SK-N-SH treated with all-trans-retinoic acid at 6 μM for 48 hours (cell line): ENCODE results near the gene ENGASE.
A peak's percentile ranks its signal among the peaks of the same experiment; 100 is the strongest.

Experiments used
- ATAC-seq: fragments of 200-7000 bp; cut with Tn5 transposase; 3 replicates; pipeline ENCODE4 v1.9.1; 2020; ENCODE audit warnings: mild to moderate bottlenecking, moderate library complexity
- BACH2 ChIP-seq: fragments of 250-450 bp; sonication (Bioruptor Pico); IDR thresholded peaks from 2 replicates; pipeline ENCODE4 v1.9.0; 2021; ENCODE audit warnings: mild to moderate bottlenecking, borderline replicate concordance
- CREB5 ChIP-seq: fragments of 250-450 bp; sonication (Bioruptor Pico); IDR thresholded peaks from 2 replicates; pipeline ENCODE4 v1.5.1; 2020; ENCODE audit warnings: low read depth, mild to moderate bottlenecking, moderate library complexity
- CSDC2 ChIP-seq: fragments of 250-450 bp; sonication (Bioruptor Pico); IDR thresholded peaks from 2 replicates; pipeline ENCODE4 v1.5.0; 2020; ENCODE audit warnings: mild to moderate bottlenecking, moderate library complexity
- CSRNP3 ChIP-seq: fragments of 250-450 bp; sonication (Bioruptor Pico); IDR thresholded peaks from 2 replicates; pipeline ENCODE4 v1.5.1; 2021; ENCODE audit warnings: mild to moderate bottlenecking, moderate library complexity
- ESRRG ChIP-seq: fragments of 250-450 bp; sonication (Bioruptor Pico); IDR thresholded peaks from 2 replicates; pipeline ENCODE4 v1.6.1; 2021; ENCODE audit warnings: mild to moderate bottlenecking
- GLIS3 ChIP-seq: fragments of 250-450 bp; sonication (Bioruptor Pico); IDR thresholded peaks from 2 replicates; pipeline ENCODE4 v1.5.0; 2020; ENCODE audit warnings: mild to moderate bottlenecking, moderate library complexity
- ISL1 ChIP-seq: fragments of 250-450 bp; sonication (Bioruptor Pico); IDR thresholded peaks from 2 replicates; pipeline ENCODE4 v2.1.2; 2022; ENCODE audit warnings: mild to moderate bottlenecking, moderate library complexity
- OSR1 ChIP-seq: fragments of 250-450 bp; sonication (Bioruptor Pico); IDR thresholded peaks from 2 replicates; pipeline ENCODE4 v1.8.0; 2022; ENCODE audit warnings: moderate library complexity, mild to moderate bottlenecking, inconsistent platforms
- POU6F1 ChIP-seq: fragments of 250-450 bp; sonication (Bioruptor Pico); IDR thresholded peaks from 2 replicates; pipeline ENCODE4 v1.8.0; 2021; ENCODE audit warnings: low read depth, mild to moderate bottlenecking, moderate library complexity, borderline replicate concordance
- PPARA ChIP-seq: fragments of 250-450 bp; sonication (Bioruptor Pico); IDR thresholded peaks from 2 replicates; pipeline ENCODE4 v1.5.0; 2020; ENCODE audit warnings: mild to moderate bottlenecking, borderline replicate concordance
- RARB ChIP-seq: fragments of 250-450 bp; sonication (Bioruptor Pico); IDR thresholded peaks from 2 replicates; pipeline ENCODE4 v1.8.0; 2021; ENCODE audit warnings: mild to moderate bottlenecking, moderate library complexity
- SNAI2 ChIP-seq: fragments of 250-450 bp; sonication (Bioruptor Pico); IDR thresholded peaks from 2 replicates; pipeline ENCODE4 v1.5.0; 2020; ENCODE audit warnings: mild to moderate bottlenecking, moderate library complexity
- TCF4 ChIP-seq: fragments of 250-450 bp; sonication (Bioruptor Pico); IDR thresholded peaks from 2 replicates; pipeline ENCODE4 v1.8.0; 2021; ENCODE audit warnings: mild to moderate bottlenecking, moderate library complexity, borderline replicate concordance
- TOX ChIP-seq: fragments of 250-450 bp; sonication (Bioruptor Pico); IDR thresholded peaks from 2 replicates; pipeline ENCODE4 v1.8.0; 2021; ENCODE audit warnings: mild to moderate bottlenecking, moderate library complexity, borderline replicate concordance
- TSHZ2 ChIP-seq: fragments of 250-450 bp; sonication (Bioruptor Pico); IDR thresholded peaks from 2 replicates; pipeline ENCODE4 v1.5.0; 2020; ENCODE audit warnings: mild to moderate bottlenecking, moderate library complexity
- ZC3H10 ChIP-seq: fragments of 250-450 bp; sonication (Bioruptor Pico); IDR thresholded peaks from 2 replicates; pipeline ENCODE4 v1.5.1; 2021; ENCODE audit warnings: mild to moderate bottlenecking, moderate library complexity
- ZFP3 ChIP-seq: fragments of 250-450 bp; sonication (Bioruptor Pico); IDR thresholded peaks from 2 replicates; pipeline ENCODE4 v1.5.0; 2020; ENCODE audit warnings: mild to moderate bottlenecking, moderate library complexity
- ZFP30 ChIP-seq: fragments of 450-650 bp; formaldehyde crosslinking; IDR thresholded peaks from 2 replicates; pipeline ENCODE4 v1.5.0; 2022; ENCODE audit warnings: mild to moderate bottlenecking, moderate library complexity
- ZNF565 ChIP-seq: fragments of 450-650 bp; formaldehyde crosslinking; conservative IDR thresholded peaks from 2 replicates; pipeline ENCODE4 v1.5.0; 2020; ENCODE audit warnings: low read depth, mild to moderate bottlenecking, moderate library complexity
- ZNF70 ChIP-seq: fragments of 450-650 bp; formaldehyde crosslinking; IDR thresholded peaks from 2 replicates; pipeline ENCODE4 v1.5.0; 2020; ENCODE audit warnings: mild to moderate bottlenecking, moderate library complexity
- ZNF8 ChIP-seq: fragments of 450-650 bp; formaldehyde crosslinking; IDR thresholded peaks from 2 replicates; pipeline ENCODE4 v1.5.0; 2020; ENCODE audit warnings: mild to moderate bottlenecking, moderate library complexity

ENGASE gene

GRCh38 chr17:79064026-79064425 lies 10.6 kb upstream of the ENGASE start:
- no peak for TF ChIP-seq ISL1
- TF ChIP-seq PPARA (CRISPR knock-in tag) = no peak
- TF ChIP-seq SNAI2 = no peak
- no peak for TF ChIP-seq RARB (CRISPR knock-in tag)
- no peak for TF ChIP-seq TOX (CRISPR knock-in tag)
- TF ChIP-seq POU6F1 (CRISPR knock-in tag) = no peak
- no peak for TF ChIP-seq BACH2 (CRISPR knock-in tag)
- TF ChIP-seq ZFP3 = no peak
- no peak for TF ChIP-seq CREB5 (CRISPR knock-in tag)
- TF ChIP-seq TSHZ2 = no peak
- no peak for TF ChIP-seq ZNF70
- no peak for TF ChIP-seq CSRNP3 (CRISPR knock-in tag)
- no peak for TF ChIP-seq CSDC2 (CRISPR knock-in tag)
- TF ChIP-seq ZC3H10 (CRISPR knock-in tag) = no peak
- no peak for TF ChIP-seq ZFP30 (CRISPR knock-in tag)
- no peak for TF ChIP-seq ESRRG
- TF ChIP-seq ZNF8 (CRISPR knock-in tag) = no peak
- no peak for TF ChIP-seq OSR1
- no peak for TF ChIP-seq GLIS3 (CRISPR knock-in tag)
- TF ChIP-seq, all 23 proteins: peak for 0
- ATAC-seq = no peak

GRCh38 chr17:79065105-79065670 lies 9.4 kb upstream of the ENGASE start:
- peak; percentile 71; the same call in 2 of the 3 replicates for ATAC-seq
- no peak for TF ChIP-seq SNAI2
- TF ChIP-seq ESRRG = no peak
- no peak for TF ChIP-seq POU6F1 (CRISPR knock-in tag)
- no peak for TF ChIP-seq ZC3H10 (CRISPR knock-in tag)
- TF ChIP-seq TCF4 (CRISPR knock-in tag) = no peak
- no peak for TF ChIP-seq CREB5 (CRISPR knock-in tag)
- TF ChIP-seq PPARA (CRISPR knock-in tag) = no peak
- TF ChIP-seq ISL1 = no peak
- no peak for TF ChIP-seq ZNF70
- TF ChIP-seq ZNF565 = no peak
- no peak for TF ChIP-seq ZFP3
- TF ChIP-seq ZFP30 (CRISPR knock-in tag) = no peak
- TF ChIP-seq ZNF8 (CRISPR knock-in tag) = no peak
- TF ChIP-seq RARB (CRISPR knock-in tag) = no peak
